Kidney (tissue), 22 donors: Measurements from ENCODE around the gene RILPL2. TPM values are rescaled to one million over a fixed set of nuclear protein-coding genes. Genes with fewer than 3 reads are reported as not detected.

Experiments
- DNase-seq, 5 donors: peaks; one replicate each; pipeline ENCODE4 v3.0.0-alpha.2; 2013 to 2020
- FAIRE-seq: peaks from 2 replicates; lab custom pipeline; 2012; peaks lifted over from hg19 to GRCh38; lab: Jason Lieb, UNC
- H3K27ac ChIP-seq, 2 donors: one replicate each; pipeline ENCODE4 v1.7.0; 2013; ENCODE audit warnings: low read depth in 2 of 2, low read length in 2 of 2, inconsistent platforms in 1 of 2
- H3K27me3 ChIP-seq: one replicate; pipeline ENCODE4 v1.7.1; 2013; ENCODE audit warnings: low read length, inconsistent platforms; ENCODE audit not compliant: control insufficient read depth, insufficient read depth
- H3K36me3 ChIP-seq, 3 donors: one replicate each; pipeline versions ENCODE4 v1.7.0 to v1.7.1; 2013; ENCODE audit warnings: low read length in 3 of 3, control low read depth in 1 of 3, inconsistent platforms in 1 of 3; ENCODE audit not compliant: insufficient read depth in 3 of 3, control insufficient read depth in 2 of 3
- H3K4me1 ChIP-seq, 3 donors: one replicate each; pipeline versions ENCODE4 v1.7.0 to v1.7.1; 2013; ENCODE audit warnings: low read length in 3 of 3, inconsistent platforms in 1 of 3, low read depth in 1 of 3; ENCODE audit not compliant: control insufficient read depth in 2 of 3, insufficient read depth in 2 of 3
- H3K4me3 ChIP-seq, 3 donors: one replicate each; pipeline versions ENCODE4 v1.7.0 to v1.8.1; 2013; ENCODE audit warnings: low read length in 3 of 3, control low read depth in 1 of 3, inconsistent platforms in 1 of 3
- H3K9ac ChIP-seq, 3 donors: one replicate each; pipeline versions ENCODE4 v1.7.0 to v1.7.1; 2013; ENCODE audit warnings: low read length in 3 of 3, control low read depth in 1 of 3, inconsistent platforms in 1 of 3
- H3K9me3 ChIP-seq, 3 donors: one replicate each; pipeline versions ENCODE4 v1.7.0 to v1.7.1; 2013; ENCODE audit warnings: low read length in 3 of 3, control low read depth in 1 of 3, inconsistent platforms in 1 of 3; ENCODE audit not compliant: control insufficient read depth in 2 of 3, insufficient read depth in 1 of 3
- CTCF ChIP-seq: IDR thresholded peaks from 3 replicates; pipeline ENCODE4 v1.5.1; 2012; ENCODE audit warnings: mild to moderate bottlenecking, moderate library complexity, borderline replicate concordance; ENCODE audit not compliant: insufficient read depth; ENCODE audit errors: extremely low read depth
- intact Hi-C: fragments of 100-400 bp; cut with DNase I; formaldehyde crosslinking; loops from one replicate; pipeline ENCODE4 v1.11.1; 2022
- long read RNA-seq, 10 donors: library from polyadenylated mRNA in 1 of 10; unstranded in 1 of 10; transcript quantifications; one replicate each; pipeline ENCODE4 v2.0.0 and lab custom pipeline, GENCODE V29; 2021 to 2026
- polyA plus RNA-seq: library from polyadenylated mRNA; stranded (reverse); fragments of 350-450 nt; fragmentation: Illumina TruSeq; extraction: RNeasy Lipid Tissue Mini Kit (QIAGEN cat#74804); gene quantifications from one replicate; pipeline ENCODE4 v1.2.3, GENCODE V29; 2014; ENCODE audit warnings: low read depth, low replicate concordance; ENCODE audit not compliant: insufficient read depth
- total RNA-seq: library from RNA; stranded (reverse); fragmentation: NEBNext Ultra II Directional; extraction: Animal tissue kit (Norgen Biotek cat#: 25700); gene quantifications from one replicate; pipeline ENCODE4 v1.2.1, GENCODE V29; 2021
- donor health status: control.
- donor health status: control.
- donor health status: control.
- donor health status: control.
- donor health status: control.
- donor health status: DM: yes; HTN: yes; CAD: no.
- donor health status: Normal renal cell carcinoma (clear cell type).

The RILPL2 gene, protein sequence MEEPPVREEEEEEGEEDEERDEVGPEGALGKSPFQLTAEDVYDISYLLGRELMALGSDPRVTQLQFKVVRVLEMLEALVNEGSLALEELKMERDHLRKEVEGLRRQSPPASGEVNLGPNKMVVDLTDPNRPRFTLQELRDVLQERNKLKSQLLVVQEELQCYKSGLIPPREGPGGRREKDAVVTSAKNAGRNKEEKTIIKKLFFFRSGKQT
- total RNA-seq = 8.0 TPM
- 11.1 TPM for polyA plus RNA-seq
- long read RNA-seq, donor 1, full-length matches to known transcripts = 5 of 5 reads
- long read RNA-seq, donor 1, partial matches to known transcripts = 0 of 5 reads
- long read RNA-seq, donor 1, other reads (novel, unspliced or antisense) = 0 of 5 reads
- long read RNA-seq, donor 2, full-length matches to known transcripts = 7 of 20 reads
- long read RNA-seq, donor 2, partial matches to known transcripts = 0 of 20 reads
- long read RNA-seq, donor 2, other reads (novel, unspliced or antisense) = 13 of 20 reads
- long read RNA-seq, donor 3, full-length matches to known transcripts = 5 of 5 reads
- long read RNA-seq, donor 3, partial matches to known transcripts = 0 of 5 reads
- long read RNA-seq, donor 3, other reads (novel, unspliced or antisense) = 0 of 5 reads
- long read RNA-seq, donor 4, full-length matches to known transcripts = 11 of 11 reads
- long read RNA-seq, donor 4, partial matches to known transcripts = 0 of 11 reads
- long read RNA-seq, donor 4, other reads (novel, unspliced or antisense) = 0 of 11 reads
- long read RNA-seq, donor 5 = 0 reads
- long read RNA-seq, donor 6, full-length matches to known transcripts = 10 of 10 reads
- long read RNA-seq, donor 6, partial matches to known transcripts = 0 of 10 reads
- long read RNA-seq, donor 6, other reads (novel, unspliced or antisense) = 0 of 10 reads
- long read RNA-seq, donor 7, full-length matches to known transcripts = 24 of 42 reads
- long read RNA-seq, donor 7, partial matches to known transcripts = 0 of 42 reads
- long read RNA-seq, donor 7, other reads (novel, unspliced or antisense) = 18 of 42 reads
- long read RNA-seq, donor 8, full-length matches to known transcripts = 4 of 4 reads
- long read RNA-seq, donor 8, partial matches to known transcripts = 0 of 4 reads
- long read RNA-seq, donor 8, other reads (novel, unspliced or antisense) = 0 of 4 reads
- long read RNA-seq, donor 9, full-length matches to known transcripts = 3 of 3 reads
- long read RNA-seq, donor 9, partial matches to known transcripts = 0 of 3 reads
- long read RNA-seq, donor 9, other reads (novel, unspliced or antisense) = 0 of 3 reads
- long read RNA-seq, donor 10, full-length matches to known transcripts = 2 of 7 reads
- long read RNA-seq, donor 10, partial matches to known transcripts = 5 of 7 reads
- long read RNA-seq, donor 10, other reads (novel, unspliced or antisense) = 0 of 7 reads

- Histone ChIP-seq H3K9me3 (no peaks in the 10 kb centered on the region), H3K9ac (peak within 1 kb of the TSS; percentile 57 to 93 (median 87)), H3K27me3 (no peaks in the 10 kb centered on the region), H3K27ac (peak within 1 kb of the TSS; percentile 67 to 77), H3K36me3 (no peaks in the 10 kb centered on the region), H3K4me1 (peaks cover 0 to 7% (median 0%) of the 10 kb centered on the region in 3 donors), H3K4me3 (peak within 1 kb of the TSS; percentile 65 to 93 (median 91))
- DNase-seq (peak; percentile 86 to 96 (median 88)), FAIRE-seq (no peak)
- intact Hi-C loops = no loop called here
- TF ChIP-seq CTCF = no peak
These were observed at the start of gene RILPL2 for GRCh38 chr12:123436017-123436964. Gene RILPL2 (minus strand): TSS chr12:123436684. CDS start chr12:123436420, 264 bp downstream.

DNA sequence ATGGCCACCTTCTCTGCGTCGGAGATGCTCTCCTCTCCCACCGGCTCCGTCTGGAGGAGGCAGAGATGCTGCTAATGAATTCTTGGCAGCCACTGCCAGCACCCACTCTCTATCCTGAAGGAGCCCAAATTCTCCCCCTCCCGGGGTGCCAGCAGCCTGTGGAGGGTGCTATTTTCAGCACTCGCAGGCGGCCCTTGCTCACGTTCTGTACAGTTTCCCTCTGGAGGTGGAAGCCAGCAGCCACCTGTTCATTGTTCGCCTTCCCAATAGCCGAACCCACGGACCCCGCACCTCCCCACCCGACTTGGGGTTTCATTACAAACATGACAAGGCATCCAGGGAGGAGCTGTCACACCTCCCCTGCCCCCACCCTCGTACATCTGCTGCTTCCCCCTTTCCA is 49.3 kb upstream of the RILPL2 start:
- H3K9me3 ChIP-seq = no peaks in the 10 kb centered on the region
- no peak overlapping the region for H3K27ac ChIP-seq
- H3K4me3 ChIP-seq = no peak overlapping the region
- H3K27me3 ChIP-seq = no peaks in the 10 kb centered on the region
- DNase-seq (no peak), FAIRE-seq (no peak)
- H3K9ac ChIP-seq = no peak overlapping the region
- TF ChIP-seq CTCF = no peak
- intact Hi-C loops = no loop called here
- no peaks in the 10 kb centered on the region for H3K4me1 ChIP-seq
- H3K36me3 ChIP-seq = no peaks in the 10 kb centered on the region
